Hepatocyte (in vitro differentiated cells): Measurements from ENCODE around the gene DSC2.

Experiments used
- CTCF ChIP-seq: fragments of 200-600 bp; sonication (generic); IDR thresholded peaks from 2 replicates; pipeline ENCODE4 v1.5.1; 2016; ENCODE audit warnings: antibody characterized with exemption, mild to moderate bottlenecking; ENCODE audit not compliant: poor library complexity
- EZH2 ChIP-seq: fragments of 200-600 bp; sonication (generic); IDR thresholded peaks from 2 replicates; pipeline ENCODE4 v1.6.1; 2016; ENCODE audit warnings: antibody characterized with exemption, mild to moderate bottlenecking, borderline replicate concordance
- EZH2phosphoT487 ChIP-seq: fragments of 200-600 bp; sonication (generic); IDR thresholded peaks from one replicate; pipeline ENCODE4 v1.6.1; 2018; ENCODE audit warnings: antibody characterized with exemption, mild to moderate bottlenecking, low read depth, moderate library complexity; ENCODE audit not compliant: unreplicated experiment, severe bottlenecking

GRCh38 chr18:31043709-31044108 is 58.5 kb downstream of the DSC2 start:
- TF ChIP-seq CTCF (no peak), EZH2phosphoT487 (no peak), EZH2 (no peak)
